ENCODE data around the gene NKAIN2. TPM values are rescaled to one million over a fixed set of nuclear protein-coding genes. Genes with fewer than 3 reads are reported as not detected.
"Not testable (repeated sequence)": the region's sequence is repeated elsewhere in the genome, so short reads cannot be mapped to it uniquely, and the experiment has no call there.

Gene NKAIN2
- total RNA-seq, 2 donors from 2014 or later, result 0.68 TPM; not detected in 1

DNA sequence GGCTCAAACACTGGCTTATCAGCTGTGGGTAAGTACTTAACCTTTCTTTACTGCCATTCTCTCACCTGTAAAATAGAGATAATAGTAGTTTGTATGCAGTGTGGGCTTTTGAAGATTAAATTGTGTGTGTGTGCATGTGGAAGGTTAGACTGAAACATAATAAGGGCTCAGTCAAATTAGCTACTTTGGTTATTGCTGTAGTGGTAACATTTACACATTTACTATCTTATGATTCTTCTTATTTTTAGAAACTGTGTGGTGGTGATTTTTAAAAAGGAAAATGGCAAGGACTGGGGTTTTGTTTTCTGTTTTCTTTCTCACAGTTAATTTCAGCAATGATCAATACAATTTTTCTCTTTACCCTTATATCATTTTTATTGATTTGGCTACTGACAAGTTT, 206.9 kb downstream of the NKAIN2 start:
- TF ChIP-seq, protein P1, sequence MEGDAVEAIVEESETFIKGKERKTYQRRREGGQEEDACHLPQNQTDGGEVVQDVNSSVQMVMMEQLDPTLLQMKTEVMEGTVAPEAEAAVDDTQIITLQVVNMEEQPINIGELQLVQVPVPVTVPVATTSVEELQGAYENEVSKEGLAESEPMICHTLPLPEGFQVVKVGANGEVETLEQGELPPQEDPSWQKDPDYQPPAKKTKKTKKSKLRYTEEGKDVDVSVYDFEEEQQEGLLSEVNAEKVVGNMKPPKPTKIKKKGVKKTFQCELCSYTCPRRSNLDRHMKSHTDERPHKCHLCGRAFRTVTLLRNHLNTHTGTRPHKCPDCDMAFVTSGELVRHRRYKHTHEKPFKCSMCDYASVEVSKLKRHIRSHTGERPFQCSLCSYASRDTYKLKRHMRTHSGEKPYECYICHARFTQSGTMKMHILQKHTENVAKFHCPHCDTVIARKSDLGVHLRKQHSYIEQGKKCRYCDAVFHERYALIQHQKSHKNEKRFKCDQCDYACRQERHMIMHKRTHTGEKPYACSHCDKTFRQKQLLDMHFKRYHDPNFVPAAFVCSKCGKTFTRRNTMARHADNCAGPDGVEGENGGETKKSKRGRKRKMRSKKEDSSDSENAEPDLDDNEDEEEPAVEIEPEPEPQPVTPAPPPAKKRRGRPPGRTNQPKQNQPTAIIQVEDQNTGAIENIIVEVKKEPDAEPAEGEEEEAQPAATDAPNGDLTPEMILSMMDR (IDR thresholded peaks at IDR 0.05), result no peak
- TF ChIP-seq POLR2A (IDR thresholded peaks at IDR 0.05) (no peak), POLR2AphosphoS5 (IDR thresholded peaks at IDR 0.05) (no peak)
- no peak for DNase-seq (ENCODE audit: low spot score)
- H3K36me3 ChIP-seq, result no peaks in the 10 kb centered on the region
- no peak overlapping the region for H3K27ac ChIP-seq
- H3K27me3 ChIP-seq (replicated peaks; ENCODE audit: insufficient read depth), result no peaks in the 10 kb centered on the region
- H3K4me1 ChIP-seq (replicated peaks), result no peaks in the 10 kb centered on the region
- H3K9me3 ChIP-seq, result no peaks in the 10 kb centered on the region
- H3K4me3 ChIP-seq, result no peak overlapping the region
- intact Hi-C loops (cut with DNase I), result no loop called here

DNA sequence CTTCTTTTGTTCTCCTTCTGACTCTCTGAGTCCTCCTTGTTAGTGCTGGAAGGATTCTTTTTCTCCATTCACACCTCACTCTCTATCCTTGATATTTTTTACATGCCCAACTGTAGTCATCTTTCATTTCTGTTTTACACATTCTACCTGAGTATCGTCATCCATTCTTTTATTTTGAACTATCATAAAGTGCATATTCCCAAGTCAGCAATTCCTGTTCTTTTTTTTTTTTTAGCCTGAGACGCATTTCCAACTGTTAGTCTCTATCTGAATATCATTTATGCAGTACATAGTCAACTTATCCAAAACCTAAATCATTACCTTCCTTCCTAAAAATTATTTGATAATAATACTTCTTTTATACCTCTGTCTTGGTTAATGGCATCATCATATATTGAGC, 207.5 kb downstream of the NKAIN2 start:
- TF ChIP-seq, protein P1 (IDR thresholded peaks at IDR 0.05), result no peak
- TF ChIP-seq POLR2A (IDR thresholded peaks at IDR 0.05), result no peak
- TF ChIP-seq POLR2AphosphoS5 (IDR thresholded peaks at IDR 0.05), result no peak
- H3K4me3 ChIP-seq, result no peak overlapping the region
- H3K9me3 ChIP-seq, result no peaks in the 10 kb centered on the region
- no peak overlapping the region for H3K27ac ChIP-seq
- 100% methylated on average over 2 of the region's 2 CpGs for WGBS
- intact Hi-C loops (cut with DNase I), result no loop called here
- H3K36me3 ChIP-seq, result no peaks in the 10 kb centered on the region
- DNase-seq (ENCODE audit: low spot score), result no peak
- no peaks in the 10 kb centered on the region for H3K27me3 ChIP-seq (replicated peaks; ENCODE audit: insufficient read depth)
- H3K4me1 ChIP-seq (replicated peaks), result no peaks in the 10 kb centered on the region

DNA sequence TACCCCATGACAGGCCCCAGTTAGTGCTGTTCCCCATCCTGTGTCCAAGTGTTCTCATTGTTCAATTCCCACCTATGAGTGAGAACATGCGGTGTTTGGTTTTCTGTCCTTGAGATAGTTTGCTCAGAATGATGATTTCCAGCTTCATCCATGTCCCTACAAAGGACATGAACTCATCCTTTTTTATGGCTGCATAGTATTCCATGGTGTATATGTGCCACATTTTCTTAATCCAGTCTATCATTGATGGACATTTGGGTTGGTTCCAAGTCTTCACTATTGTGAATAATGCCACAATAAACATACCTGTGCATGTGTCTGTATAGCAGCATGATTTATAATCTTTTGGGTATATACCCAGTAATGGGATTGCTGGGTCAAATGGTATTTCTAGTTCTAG, 218.4 kb downstream of the NKAIN2 start:
- H3K4me1 ChIP-seq (replicated peaks); H3K36me3 ChIP-seq; H3K27ac ChIP-seq; intact Hi-C loops (cut with DNase I); H3K27me3 ChIP-seq (replicated peaks; ENCODE audit: insufficient read depth); H3K9me3 ChIP-seq; DNase-seq (ENCODE audit: low spot score); H3K4me3 ChIP-seq: not testable (repeated sequence)
- 100% methylated on average over 1 of the region's 1 CpG for WGBS

DNA sequence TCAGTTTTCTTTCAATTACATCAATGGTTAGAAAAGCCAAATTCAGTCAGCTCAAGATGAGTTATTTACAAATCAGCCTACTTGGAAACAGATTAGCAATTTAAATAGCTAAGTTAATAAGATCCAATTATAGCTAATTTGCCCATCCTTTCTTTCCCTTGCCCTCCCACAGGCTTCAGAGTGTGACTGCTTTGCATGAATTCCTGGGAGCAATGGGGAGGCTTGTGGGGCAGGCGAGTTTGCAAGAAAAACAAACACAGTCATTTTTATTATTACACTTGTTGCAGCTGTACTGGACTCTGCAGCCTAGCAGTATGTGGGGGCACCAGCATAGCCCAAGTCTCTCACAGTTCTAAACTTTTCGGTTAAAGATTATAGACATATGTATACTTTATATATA, 219.0 kb downstream of the NKAIN2 start:
- Histone ChIP-seq H3K27ac (no peak overlapping the region), H3K27me3 (replicated peaks; ENCODE audit: insufficient read depth) (no peaks in the 10 kb centered on the region), H3K36me3 (no peaks in the 10 kb centered on the region), H3K9me3 (no peaks in the 10 kb centered on the region), H3K4me1 (replicated peaks) (no peaks in the 10 kb centered on the region), H3K4me3 (no peak overlapping the region)
- 84% methylated on average over 2 of the region's 2 CpGs for WGBS
- intact Hi-C loops (cut with DNase I), result no loop called here
- no peak for DNase-seq (ENCODE audit: low spot score)
- TF ChIP-seq, protein P1 (IDR thresholded peaks at IDR 0.05), result no peak
- TF ChIP-seq POLR2AphosphoS5 (IDR thresholded peaks at IDR 0.05) (no peak), POLR2A (IDR thresholded peaks at IDR 0.05) (no peak)

DNA sequence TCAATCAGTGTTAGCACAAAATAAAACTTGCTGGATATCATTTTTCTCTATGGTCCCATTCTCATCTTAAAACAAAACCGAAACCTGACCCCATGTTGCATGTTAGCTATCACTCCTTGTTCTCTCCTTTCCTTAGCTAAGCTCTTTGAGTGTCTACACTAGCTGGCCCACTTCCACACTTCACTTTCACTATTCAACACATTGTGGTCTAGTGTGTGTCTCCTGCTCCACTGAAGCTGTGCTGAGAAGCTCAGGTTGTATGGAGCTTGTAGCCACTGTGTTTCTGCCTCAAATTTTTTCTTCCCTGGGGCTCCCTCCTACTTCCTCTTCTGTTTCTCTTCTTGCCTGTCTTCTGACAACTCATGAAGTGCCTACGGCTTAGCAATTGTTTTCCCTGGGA, 223.0 kb downstream of the NKAIN2 start:
- Histone ChIP-seq H3K4me1 (replicated peaks) (no peaks in the 10 kb centered on the region), H3K4me3 (no peak overlapping the region), H3K27me3 (replicated peaks; ENCODE audit: insufficient read depth) (no peaks in the 10 kb centered on the region), H3K27ac (no peak overlapping the region), H3K9me3 (no peaks in the 10 kb centered on the region), H3K36me3 (no peaks in the 10 kb centered on the region)
- intact Hi-C loops (cut with DNase I), result no loop called here
- WGBS, result 90% methylated on average over 2 of the region's 2 CpGs
- no peak for DNase-seq (ENCODE audit: low spot score)
- TF ChIP-seq, protein P1 (IDR thresholded peaks at IDR 0.05), result no peak
- TF ChIP-seq POLR2A (IDR thresholded peaks at IDR 0.05) (no peak), POLR2AphosphoS5 (IDR thresholded peaks at IDR 0.05) (no peak)
